ENCODE measurements around the gene LARP1B. TPM values are rescaled to one million over a fixed set of nuclear protein-coding genes. Genes with fewer than 3 reads are reported as not detected.

LARP1B gene
- total RNA-seq, 1 experiment from 2014 or later, result 31.1 TPM

- DNase-seq (ENCODE audit: low read depth, low spot score), result peak; percentile 48
- Histone ChIP-seq H3K79me2 (ENCODE audit: insufficient read depth, low read length) (peaks cover 95% of the 10 kb centered on the region), H3K9me3 (ENCODE audit: control insufficient read depth in 1 of 2, insufficient read depth in 1 of 2, low read depth in 1 of 2, low read length in 2 of 2) (no peaks in the 10 kb centered on the region), H3K27me3 (ENCODE audit: insufficient read depth, low read length) (no peaks in the 10 kb centered on the region), H3K4me2 (ENCODE audit: low read length) (no peak overlapping the region), H3K36me3 (ENCODE audit: control insufficient read depth in 1 of 2, insufficient read depth in 2 of 2, low read length in 2 of 2) (no peaks in the 10 kb centered on the region), H3K9me2 (ENCODE audit: insufficient read depth) (no peaks in the 10 kb centered on the region), H3K9ac (ENCODE audit: low read length) (no peak overlapping the region), H3K27ac (ENCODE audit: low read depth, low read length) (no peak overlapping the region), H3K4me1 (ENCODE audit: control insufficient read depth in 1 of 2, insufficient read depth in 2 of 2, low read length in 2 of 2) (no peaks in the 10 kb centered on the region), H4K20me1 (ENCODE audit: insufficient read depth) (peaks cover 7% of the 10 kb centered on the region; the same call in 1 of the 2 replicates), H2AFZ (ENCODE audit: low read depth, low read length, poor library complexity, severe bottlenecking) (no peak overlapping the region), H3K4me3 (replicated peaks in 1 of 2; ENCODE audit: low read depth in 1 of 2, low read length in 2 of 2) (no peak overlapping the region)
- intact Hi-C loops (cut with micrococcal nuclease), result loop anchor here (2.0 to 10.0 kb wide), 2 partner anchors 152 to 216 kb away; partner anchors contain the start of gene PGRMC2
- ChIA-PET RAD21 (ENCODE audit: low non-redundant PET in 1 of 2, low total read pairs in 2 of 2, uncharacterized antibody in 2 of 2, unreplicated experiment in 2 of 2) (interaction anchor here in 1 of 2 experiments (0.6 kb wide), 1 partner anchor 838 kb away, joined by 4 read pairs; no protein-coding TSS in a partner anchor), POLR2A (no interaction called here), CTCF (interaction anchor here (0.6 to 1.9 kb wide), 15 partner anchors 8 to 464 kb away, joined by 3 to 19 read pairs (median 3); partner anchors contain the start of genes ABHD18, LARP1B and MFSD8)
- TF ChIP-seq RAD21 (IDR thresholded peaks at IDR 0.05; ENCODE audit: low read depth) (peak; percentile 36; the same call in 1 of the 2 replicates), FOSL1 (IDR thresholded peaks at IDR 0.05; ENCODE audit: low read depth) (no peak), SIN3A (IDR thresholded peaks at IDR 0.05; ENCODE audit: low read depth) (no peak), EZH2 (IDR thresholded peaks at IDR 0.05) (no peak), POLR2AphosphoS5 (IDR thresholded peaks at IDR 0.05; ENCODE audit: low read depth, low read length) (no peak), YY1 (IDR thresholded peaks at IDR 0.05; ENCODE audit: extremely low read depth, insufficient replicate concordance, low read depth, low read length) (no peak), CTCF (IDR thresholded peaks at IDR 0.05 in 2 of 3, conservative IDR thresholded peaks at IDR 0.05 in 1 of 3; ENCODE audit: borderline replicate concordance in 1 of 3, insufficient read depth in 1 of 3, low read depth in 2 of 3, low read length in 2 of 3) (peak; percentile 16 to 63 (median 56); a peak in 4 of 6 replicates), REST (IDR thresholded peaks at IDR 0.05; ENCODE audit: low read depth) (no peak), ZFX (IDR thresholded peaks at IDR 0.05) (no peak)
- peak; percentile 99 for ATAC-seq
- no TSS peak for BruUV-seq (replicated peaks)
Observed at GRCh38 chr4:128068918-128069317, 7.8 kb downstream of the LARP1B start.
